ENCODE data around the gene NSUN3.
"Not testable (repeated sequence)": the region's sequence is repeated elsewhere in the genome, so short reads cannot be mapped to it uniquely, and the experiment has no call there.

The NSUN3 gene

GRCh38 chr3:94062513-94063404, at the start of gene NSUN3, which contains the start of gene DHFR2:
TSS of gene NSUN3 (plus strand) at chr3:94063061. CDS start at chr3:94063127, 66 bp downstream.
TSS of gene DHFR2 (minus strand) at chr3:94062916. CDS start at chr3:94061511, 1,405 bp downstream.
- peak; percentile 53 to 72 (median 60) for DNase-seq (ENCODE audit: low read depth in 4 of 4, low spot score in 1 of 4)

GRCh38 chr3:94015025-94015424, 47.8 kb upstream of the NSUN3 start:
- no peak for DNase-seq (ENCODE audit: low read depth in 4 of 4, low spot score in 1 of 4)

- DNase-seq (ENCODE audit: low read depth in 4 of 4, low spot score in 1 of 4), result no peak
Observed at GRCh38 chr3:94019659-94020058, 43.2 kb upstream of the NSUN3 start.

- no peak for DNase-seq (ENCODE audit: low read depth in 4 of 4, low spot score in 1 of 4)
Observed at GRCh38 chr3:94020293-94020692, 42.6 kb upstream of the NSUN3 start.

GRCh38 chr3:94024385-94024784, 38.5 kb upstream of the NSUN3 start:
- DNase-seq (ENCODE audit: low read depth in 4 of 4, low spot score in 1 of 4), result no peak

GRCh38 chr3:94026623-94027022, 36.2 kb upstream of the NSUN3 start:
- DNase-seq (ENCODE audit: low read depth in 4 of 4, low spot score in 1 of 4), result no peak

GRCh38 chr3:94028093-94028837, 34.6 kb upstream of the NSUN3 start, which contains the start of gene STX19:
TSS of gene STX19 (minus strand) at chr3:94028597. CDS start at chr3:94015269, 13,328 bp downstream.
- no peak for DNase-seq (ENCODE audit: low read depth in 4 of 4, low spot score in 1 of 4)

GRCh38 chr3:94036909-94037507, 25.9 kb upstream of the NSUN3 start:
- no peak for DNase-seq (ENCODE audit: low read depth in 4 of 4, low spot score in 1 of 4)

GRCh38 chr3:94043285-94043684, 19.6 kb upstream of the NSUN3 start:
- no peak for DNase-seq (ENCODE audit: low read depth in 4 of 4, low spot score in 1 of 4)

GRCh38 chr3:94044100-94044936, 18.5 kb upstream of the NSUN3 start:
- DNase-seq (ENCODE audit: low read depth in 4 of 4, low spot score in 1 of 4), result not testable (repeated sequence)

- no peak for DNase-seq (ENCODE audit: low read depth in 4 of 4, low spot score in 1 of 4)
Observed at GRCh38 chr3:94046533-94046932, 16.3 kb upstream of the NSUN3 start.

- DNase-seq (ENCODE audit: low read depth in 4 of 4, low spot score in 1 of 4), result no peak
Observed at GRCh38 chr3:94049267-94049666, 13.6 kb upstream of the NSUN3 start.

- DNase-seq (ENCODE audit: low read depth in 4 of 4, low spot score in 1 of 4), result no peak
Observed at GRCh38 chr3:94050546-94050945, 12.3 kb upstream of the NSUN3 start.

- no peak for DNase-seq (ENCODE audit: low read depth in 4 of 4, low spot score in 1 of 4)
Observed at GRCh38 chr3:94061297-94061696, 1.6 kb upstream of the NSUN3 start.

- no peak for DNase-seq (ENCODE audit: low read depth in 4 of 4, low spot score in 1 of 4)
Observed at GRCh38 chr3:94063496-94064119, 747 bp downstream of the NSUN3 start.

- DNase-seq (ENCODE audit: low read depth in 4 of 4, low spot score in 1 of 4), result no peak
Observed at GRCh38 chr3:94064243-94064860, 1.5 kb downstream of the NSUN3 start.

GRCh38 chr3:94065122-94065521, 2.3 kb downstream of the NSUN3 start:
- DNase-seq (ENCODE audit: low read depth in 4 of 4, low spot score in 1 of 4), result no peak

- no peak for DNase-seq (ENCODE audit: low read depth in 4 of 4, low spot score in 1 of 4)
Observed at GRCh38 chr3:94065819-94066480, 3.1 kb downstream of the NSUN3 start.
